H1 (cell line): ENCODE results near the gene MINDY1. TPM values are rescaled to one million over a fixed set of nuclear protein-coding genes. Genes with fewer than 3 reads are reported as not detected.

Experiments
- CEBPB ChIP-seq: IDR thresholded peaks from 2 replicates; pipeline ENCODE4 v1.6.1; 2012; ENCODE audit warnings: low read depth, low read length
- GTF2F1 ChIP-seq: IDR thresholded peaks from 2 replicates; pipeline ENCODE4 v1.6.1; 2012; ENCODE audit warnings: low read depth, low read length, improper control_type of control experiment, borderline replicate concordance
- NANOG ChIP-seq: IDR thresholded peaks from 2 replicates; pipeline ENCODE4 v1.6.1; 2011; ENCODE audit warnings: low read length, low read depth, mild to moderate bottlenecking, inconsistent platforms; ENCODE audit not compliant: insufficient read depth, poor library complexity, severe bottlenecking
- RXRA ChIP-seq: IDR thresholded peaks from 2 replicates; pipeline ENCODE4 v1.6.1; 2011; ENCODE audit warnings: low read depth, mild to moderate bottlenecking, low read length, moderate library complexity; ENCODE audit not compliant: insufficient read depth
- TCF12 ChIP-seq: IDR thresholded peaks from 2 replicates; pipeline ENCODE4 v1.6.1; 2011; ENCODE audit warnings: low read depth, mild to moderate bottlenecking, low read length
- TEAD4 ChIP-seq: IDR thresholded peaks from 2 replicates; pipeline ENCODE4 v1.6.1; 2012; ENCODE audit warnings: low read depth, low read length, inconsistent platforms, mixed read lengths
- polyA plus RNA-seq, 7 experiments: library from polyadenylated mRNA; depleted of rRNA in 3 of 7; stranded (reverse) in 5 of 7; unstranded in 2 of 7; fragments of >200 nt in 5 of 7; fragments of 200-250 nt in 2 of 7; gene quantifications; 1 replicate in 5 of 7; 2 replicates in 1 of 7; 4 replicates in 1 of 7; pipeline versions ENCODE4 v1.2.1 to v1.2.3, GENCODE V29; 2011 to 2013; ENCODE audit warnings: missing spikeins in 2 of 7, mixed read lengths in 2 of 7
- total RNA-seq: library from RNA; stranded (reverse); fragmentation: NEBNext Ultra II Directional; extraction: Animal tissue kit (Norgen Biotek cat#: 25700); gene quantifications from 2 replicates; pipeline ENCODE4 v1.2.1, GENCODE V29; 2021
- TF ChIP-seq, protein P1 (sequence below): IDR thresholded peaks from 2 replicates; pipeline ENCODE4 v1.6.1; 2012; ENCODE audit warnings: low read length, inconsistent platforms
- TF ChIP-seq, protein P2 (sequence below): IDR thresholded peaks from 2 replicates; pipeline ENCODE4 v1.6.1; 2011; ENCODE audit warnings: low read length, improper control_type of control experiment

The MINDY1 gene
- total and polyA plus RNA-seq, 2 of the 8 experiments (the other 6 are each of a cell fraction or from before 2014, with no cell fraction given) = 10.3 to 11.4 TPM

DNA sequence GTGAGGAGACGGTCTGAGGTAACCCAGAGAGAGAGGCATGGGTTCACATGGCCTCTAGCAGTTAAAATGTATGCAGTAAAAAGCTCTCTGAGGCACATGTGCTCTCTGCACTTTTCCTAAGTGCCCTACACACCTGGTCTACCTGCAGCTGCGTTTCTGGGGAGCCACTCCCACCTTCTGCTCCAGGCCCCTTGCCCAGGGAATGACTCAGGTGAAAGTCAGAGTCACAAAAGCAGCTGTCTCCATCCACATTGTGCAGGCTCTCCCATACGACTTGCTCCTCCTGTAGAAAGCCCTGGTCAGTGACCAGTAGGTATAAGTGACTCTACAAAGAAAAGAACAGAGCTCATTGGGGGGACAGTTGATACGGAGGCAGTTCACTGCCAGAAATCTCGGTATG is 8.8 kb downstream of the MINDY1 start (continued):
- TF ChIP-seq, protein P1, sequence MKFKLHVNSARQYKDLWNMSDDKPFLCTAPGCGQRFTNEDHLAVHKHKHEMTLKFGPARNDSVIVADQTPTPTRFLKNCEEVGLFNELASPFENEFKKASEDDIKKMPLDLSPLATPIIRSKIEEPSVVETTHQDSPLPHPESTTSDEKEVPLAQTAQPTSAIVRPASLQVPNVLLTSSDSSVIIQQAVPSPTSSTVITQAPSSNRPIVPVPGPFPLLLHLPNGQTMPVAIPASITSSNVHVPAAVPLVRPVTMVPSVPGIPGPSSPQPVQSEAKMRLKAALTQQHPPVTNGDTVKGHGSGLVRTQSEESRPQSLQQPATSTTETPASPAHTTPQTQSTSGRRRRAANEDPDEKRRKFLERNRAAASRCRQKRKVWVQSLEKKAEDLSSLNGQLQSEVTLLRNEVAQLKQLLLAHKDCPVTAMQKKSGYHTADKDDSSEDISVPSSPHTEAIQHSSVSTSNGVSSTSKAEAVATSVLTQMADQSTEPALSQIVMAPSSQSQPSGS = no peak
- TF ChIP-seq GTF2F1 (no peak), TEAD4 (no peak), TCF12 (no peak), NANOG (no peak), CEBPB (no peak), RXRA (no peak)
- TF ChIP-seq, protein P2, sequence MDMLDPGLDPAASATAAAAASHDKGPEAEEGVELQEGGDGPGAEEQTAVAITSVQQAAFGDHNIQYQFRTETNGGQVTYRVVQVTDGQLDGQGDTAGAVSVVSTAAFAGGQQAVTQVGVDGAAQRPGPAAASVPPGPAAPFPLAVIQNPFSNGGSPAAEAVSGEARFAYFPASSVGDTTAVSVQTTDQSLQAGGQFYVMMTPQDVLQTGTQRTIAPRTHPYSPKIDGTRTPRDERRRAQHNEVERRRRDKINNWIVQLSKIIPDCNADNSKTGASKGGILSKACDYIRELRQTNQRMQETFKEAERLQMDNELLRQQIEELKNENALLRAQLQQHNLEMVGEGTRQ = no peak
